Activated naive CD8-positive, alpha-beta T cell treated with anti-CD3 and anti-CD28 coated beads for 36 hours (primary cell): ENCODE results near the gene DNAH10. TPM values are rescaled to one million over a fixed set of nuclear protein-coding genes. Genes with fewer than 3 reads are reported as not detected.

ENCODE experiments used
- DNase-seq: peaks from one replicate; pipeline ENCODE4 v3.0.0; 2021
- H3K27ac Mint-ChIP-seq: one replicate; pipeline ENCODE4 v1.8.0; 2022; ENCODE audit warnings: mild to moderate bottlenecking, moderate library complexity, mixed read lengths
- H3K27me3 Mint-ChIP-seq: one replicate; pipeline ENCODE4 v1.8.0; 2022; ENCODE audit warnings: mild to moderate bottlenecking, mixed read lengths
- H3K36me3 Mint-ChIP-seq: one replicate; pipeline ENCODE4 v1.8.0; 2021; ENCODE audit warnings: mild to moderate bottlenecking, mixed read lengths
- H3K4me1 Mint-ChIP-seq: one replicate; pipeline ENCODE4 v1.8.0; 2021; ENCODE audit warnings: mixed read lengths
- H3K4me3 Mint-ChIP-seq: one replicate; pipeline ENCODE4 v1.8.0; 2022; ENCODE audit warnings: mild to moderate bottlenecking, moderate library complexity, mixed read lengths
- H3K9me3 Mint-ChIP-seq: one replicate; pipeline ENCODE4 v1.8.0; 2022; ENCODE audit warnings: mixed read lengths
- total RNA-seq, 2 experiments: library from RNA; stranded (reverse); gene quantifications; one replicate each; pipeline ENCODE4 v1.2.3, GENCODE V29; 2021

The DNAH10 gene
- total RNA-seq, 2 experiments from 2014 or later = 0.06 to 0.22 TPM

DNA sequence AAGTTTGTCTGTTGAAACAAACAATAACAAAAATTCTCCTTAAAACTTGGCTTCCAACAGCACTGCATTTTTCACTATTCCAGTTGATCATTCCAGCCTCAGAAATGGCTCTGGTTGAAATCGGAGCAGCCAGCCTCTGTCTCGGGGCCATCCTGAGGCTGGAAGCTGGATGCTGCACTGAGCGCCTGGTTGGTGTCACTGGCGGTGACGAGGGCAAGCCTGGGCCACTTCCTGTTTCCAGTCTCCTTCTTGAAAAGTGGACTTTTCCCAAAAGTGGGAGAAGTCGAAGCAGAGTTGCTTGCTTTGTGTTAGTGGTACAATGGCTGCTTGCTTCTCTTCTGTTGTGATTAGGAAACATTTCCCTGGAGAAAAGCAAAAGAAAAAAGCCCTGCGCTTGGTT, 161.8 kb downstream of the DNAH10 start:
- Mint-ChIP-seq H3K36me3 (no peaks in the 10 kb centered on the region), H3K9me3 (no peaks in the 10 kb centered on the region), H3K4me3 (no peak overlapping the region), H3K27ac (no peak overlapping the region), H3K27me3 (no peaks in the 10 kb centered on the region), H3K4me1 (no peaks in the 10 kb centered on the region)
- DNase-seq = no peak

DNA sequence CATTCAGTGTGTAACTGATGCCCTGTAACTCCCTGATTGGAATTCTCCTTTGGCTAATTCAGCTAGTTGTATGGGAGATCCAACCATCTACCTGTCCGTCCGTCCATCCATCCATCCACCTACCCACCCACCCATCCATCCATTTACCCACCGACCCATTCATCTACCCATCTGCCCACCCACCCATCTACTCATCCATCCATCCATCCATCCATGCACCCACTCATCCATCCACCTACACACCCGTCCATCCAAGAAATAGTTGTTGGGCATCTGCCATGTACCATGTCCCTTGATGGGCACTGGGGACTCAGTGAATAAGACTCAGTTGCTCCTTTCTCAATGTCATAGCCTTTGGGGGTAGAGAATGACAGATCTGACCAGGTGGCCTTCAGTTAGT, 162.4 kb downstream of the DNAH10 start:
- no peak for DNase-seq
- Mint-ChIP-seq H3K27ac (no peak overlapping the region), H3K36me3 (no peaks in the 10 kb centered on the region), H3K9me3 (no peaks in the 10 kb centered on the region), H3K27me3 (no peaks in the 10 kb centered on the region), H3K4me3 (no peak overlapping the region), H3K4me1 (no peaks in the 10 kb centered on the region)

DNA sequence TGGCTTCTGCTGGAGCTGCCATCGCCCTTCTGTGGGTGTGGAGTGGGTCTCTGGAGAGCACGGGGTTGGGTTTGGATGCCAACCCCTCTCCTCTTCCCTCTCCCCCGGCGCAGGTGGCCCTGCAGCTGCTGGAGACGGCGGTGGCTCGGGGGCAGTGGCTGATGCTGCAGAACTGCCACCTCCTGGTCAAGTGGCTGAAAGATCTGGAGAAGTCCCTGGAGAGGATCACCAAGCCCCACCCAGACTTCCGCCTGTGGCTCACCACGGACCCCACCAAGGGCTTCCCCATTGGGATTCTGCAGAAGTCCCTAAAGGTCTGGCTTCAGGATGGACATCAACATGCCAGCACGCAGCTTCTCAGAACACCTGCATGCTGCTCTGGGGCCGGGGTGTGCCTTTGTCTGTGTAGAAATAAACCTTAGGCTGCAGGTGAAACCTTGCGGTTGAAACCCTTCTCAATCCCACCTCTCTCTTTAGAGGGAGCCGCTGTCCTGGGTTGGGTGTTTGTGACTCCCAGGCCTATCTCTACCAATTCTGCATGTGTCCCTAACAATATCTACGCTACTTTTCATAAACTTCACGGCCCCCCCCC, 166.3 kb downstream of the DNAH10 start:
- H3K36me3 Mint-ChIP-seq = no peaks in the 10 kb centered on the region
- no peaks in the 10 kb centered on the region for H3K9me3 Mint-ChIP-seq
- no peak overlapping the region for H3K4me3 Mint-ChIP-seq
- no peaks in the 10 kb centered on the region for H3K27me3 Mint-ChIP-seq
- peaks cover 18% of the 10 kb centered on the region for H3K4me1 Mint-ChIP-seq
- H3K27ac Mint-ChIP-seq = no peak overlapping the region
- no peak for DNase-seq

GRCh38 chr12:123928897-123929296, 166.8 kb downstream of the DNAH10 start:
- Mint-ChIP-seq H3K4me1 (peaks cover 23% of the 10 kb centered on the region), H3K36me3 (no peaks in the 10 kb centered on the region), H3K9me3 (no peaks in the 10 kb centered on the region), H3K27me3 (no peaks in the 10 kb centered on the region), H3K27ac (no peak overlapping the region), H3K4me3 (no peak overlapping the region)
- no peak for DNase-seq

DNA sequence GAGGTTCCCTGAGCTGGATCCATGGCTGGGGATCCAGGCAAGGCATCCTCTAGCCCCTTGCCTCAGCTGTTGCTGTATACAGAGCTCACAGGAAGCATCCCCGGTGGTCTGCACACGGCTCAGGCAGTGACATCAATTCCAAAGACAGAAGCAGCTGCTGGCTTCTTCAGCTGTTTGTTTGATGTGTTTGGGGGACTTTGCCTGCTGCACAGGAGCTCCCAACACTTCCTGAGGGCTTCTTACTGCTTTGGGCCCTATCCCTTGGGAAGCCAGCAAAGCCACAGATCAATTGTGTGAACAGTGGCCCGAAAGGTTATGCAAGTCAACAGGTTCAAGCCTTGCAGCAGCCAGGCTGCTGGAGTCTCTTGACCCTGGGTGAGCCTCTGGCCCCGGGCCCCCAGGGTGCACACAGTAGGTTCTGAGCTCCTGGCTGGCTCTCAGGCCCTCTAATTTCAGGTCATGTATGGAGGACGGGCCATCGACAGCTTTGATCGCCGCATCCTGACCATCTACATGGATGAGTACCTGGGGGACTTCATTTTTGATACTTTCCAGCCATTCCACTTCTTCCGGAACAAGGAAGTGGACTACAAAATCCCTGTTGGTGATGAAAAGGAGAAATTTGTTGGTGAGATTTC, 168.0 kb downstream of the DNAH10 start:
- H3K4me1 Mint-ChIP-seq = peaks cover 24% of the 10 kb centered on the region
- no peak overlapping the region for H3K27ac Mint-ChIP-seq
- DNase-seq = no peak
- H3K4me3 Mint-ChIP-seq = no peak overlapping the region
- no peaks in the 10 kb centered on the region for H3K9me3 Mint-ChIP-seq
- H3K27me3 Mint-ChIP-seq = no peaks in the 10 kb centered on the region
- H3K36me3 Mint-ChIP-seq = no peaks in the 10 kb centered on the region

DNA sequence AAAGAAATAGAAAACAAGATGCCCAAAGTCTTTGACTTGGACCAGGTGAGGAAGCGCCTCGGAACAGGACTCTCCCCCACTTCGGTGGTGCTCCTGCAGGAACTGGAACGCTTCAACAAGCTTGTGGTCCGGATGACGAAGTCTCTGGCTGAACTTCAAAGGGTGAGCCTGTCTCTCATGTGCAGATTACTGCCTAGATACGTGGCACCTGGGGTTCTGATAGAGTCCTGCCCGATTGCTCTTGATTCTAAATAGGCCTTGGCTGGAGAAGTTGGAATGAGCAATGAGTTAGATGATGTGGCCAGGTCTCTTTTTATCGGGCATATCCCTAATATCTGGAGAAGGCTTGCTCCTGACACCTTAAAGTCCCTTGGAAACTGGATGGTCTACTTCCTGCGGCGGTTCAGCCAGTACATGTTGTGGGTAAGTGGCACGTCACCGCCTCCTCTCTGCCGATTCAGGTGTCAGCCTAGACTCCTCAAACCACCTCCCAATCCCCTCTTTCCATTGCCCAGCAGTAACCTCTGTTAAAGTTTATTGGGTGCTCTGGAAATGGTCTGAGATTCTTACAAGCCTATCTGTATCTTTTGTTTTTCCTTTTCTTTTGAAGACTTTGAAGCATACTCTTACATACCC, 169.7 kb downstream of the DNAH10 start:
- H3K4me3 Mint-ChIP-seq = peak overlapping the region; percentile 14
- H3K9me3 Mint-ChIP-seq = no peaks in the 10 kb centered on the region
- no peaks in the 10 kb centered on the region for H3K36me3 Mint-ChIP-seq
- H3K27me3 Mint-ChIP-seq = no peaks in the 10 kb centered on the region
- no peak overlapping the region for H3K27ac Mint-ChIP-seq
- peak; percentile 32 for DNase-seq
- peaks cover 24% of the 10 kb centered on the region for H3K4me1 Mint-ChIP-seq

- Mint-ChIP-seq H3K27ac (no peak overlapping the region), H3K4me3 (no peak overlapping the region), H3K36me3 (no peaks in the 10 kb centered on the region), H3K9me3 (no peaks in the 10 kb centered on the region), H3K27me3 (no peaks in the 10 kb centered on the region), H3K4me1 (peaks cover 35% of the 10 kb centered on the region)
- no peak for DNase-seq
These were observed 171.1 kb downstream of the DNAH10 start for GRCh38 chr12:123933214-123933613.

- no peak overlapping the region for H3K27ac Mint-ChIP-seq
- H3K4me1 Mint-ChIP-seq = peaks cover 44% of the 10 kb centered on the region
- no peaks in the 10 kb centered on the region for H3K9me3 Mint-ChIP-seq
- DNase-seq = no peak
- no peaks in the 10 kb centered on the region for H3K27me3 Mint-ChIP-seq
- no peaks in the 10 kb centered on the region for H3K36me3 Mint-ChIP-seq
- H3K4me3 Mint-ChIP-seq = no peak overlapping the region
These were observed 172.0 kb downstream of the DNAH10 start for GRCh38 chr12:123934016-123934620.

GRCh38 chr12:123934829-123935228, 172.7 kb downstream of the DNAH10 start:
- peaks cover 44% of the 10 kb centered on the region for H3K4me1 Mint-ChIP-seq
- no peaks in the 10 kb centered on the region for H3K36me3 Mint-ChIP-seq
- H3K4me3 Mint-ChIP-seq = no peak overlapping the region
- DNase-seq = no peak
- H3K9me3 Mint-ChIP-seq = no peaks in the 10 kb centered on the region
- H3K27me3 Mint-ChIP-seq = no peaks in the 10 kb centered on the region
- H3K27ac Mint-ChIP-seq = no peak overlapping the region

DNA sequence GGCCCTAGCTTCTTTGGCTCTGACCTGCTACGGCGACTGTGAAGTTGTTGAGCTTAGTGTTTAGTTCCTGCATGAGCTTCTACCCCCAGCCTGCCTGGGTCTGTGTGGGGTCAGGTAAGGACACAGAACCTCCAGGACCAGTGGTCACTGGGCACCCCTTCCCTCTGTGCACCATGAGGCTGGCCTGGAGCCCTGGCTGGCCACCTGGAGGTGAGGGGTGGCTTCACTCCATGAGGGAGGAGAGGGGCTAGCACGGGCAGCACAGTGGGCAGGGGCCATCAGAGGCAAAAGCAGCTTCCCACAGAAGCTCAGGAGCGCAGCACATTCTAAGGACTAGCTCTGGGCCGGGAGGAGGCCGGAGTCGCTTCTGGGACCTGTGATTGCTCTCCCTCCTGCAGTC, 173.9 kb downstream of the DNAH10 start:
- Mint-ChIP-seq H3K27me3 (no peaks in the 10 kb centered on the region), H3K27ac (no peak overlapping the region), H3K9me3 (no peaks in the 10 kb centered on the region), H3K4me1 (peaks cover 44% of the 10 kb centered on the region), H3K4me3 (no peak overlapping the region), H3K36me3 (no peaks in the 10 kb centered on the region)
- DNase-seq = no peak

- DNase-seq = no peak
- peaks cover under 1% of the 10 kb centered on the region for H3K36me3 Mint-ChIP-seq
- no peak overlapping the region for H3K27ac Mint-ChIP-seq
- H3K4me1 Mint-ChIP-seq = peaks cover 41% of the 10 kb centered on the region
- H3K27me3 Mint-ChIP-seq = no peaks in the 10 kb centered on the region
- no peaks in the 10 kb centered on the region for H3K9me3 Mint-ChIP-seq
- no peak overlapping the region for H3K4me3 Mint-ChIP-seq
These were observed 174.4 kb downstream of the DNAH10 start for GRCh38 chr12:123936471-123936870.

GRCh38 chr12:123936956-123937706, 175.0 kb downstream of the DNAH10 start:
- no peak for DNase-seq
- H3K4me1 Mint-ChIP-seq = peaks cover 35% of the 10 kb centered on the region
- H3K27ac Mint-ChIP-seq = peak overlapping the region; percentile 84
- H3K9me3 Mint-ChIP-seq = no peaks in the 10 kb centered on the region
- peak overlapping the region; percentile 73 for H3K4me3 Mint-ChIP-seq
- peaks cover 6% of the 10 kb centered on the region for H3K36me3 Mint-ChIP-seq
- no peaks in the 10 kb centered on the region for H3K27me3 Mint-ChIP-seq

- peaks cover 14% of the 10 kb centered on the region for H3K36me3 Mint-ChIP-seq
- H3K9me3 Mint-ChIP-seq = no peaks in the 10 kb centered on the region
- peak; percentile 54 for DNase-seq
- H3K4me3 Mint-ChIP-seq = peak overlapping the region; percentile 73
- no peaks in the 10 kb centered on the region for H3K27me3 Mint-ChIP-seq
- H3K27ac Mint-ChIP-seq = peak overlapping the region; percentile 84
- peaks cover 29% of the 10 kb centered on the region for H3K4me1 Mint-ChIP-seq
These were observed 175.8 kb downstream of the DNAH10 start for GRCh38 chr12:123937707-123938591.
